ENCODE results near the gene LIN7B. TPM values are rescaled to one million over a fixed set of nuclear protein-coding genes. Genes with fewer than 3 reads are reported as not detected.
A peak's percentile ranks its signal among the peaks of the same experiment; 100 is the strongest.

Gene LIN7B
- total and polyA plus RNA-seq, 9 of the 15 experiments (the other 6 are each of a cell fraction or from before 2014, with no cell fraction given) = 0.89 to 15.7 (median 4.0) TPM

DNA sequence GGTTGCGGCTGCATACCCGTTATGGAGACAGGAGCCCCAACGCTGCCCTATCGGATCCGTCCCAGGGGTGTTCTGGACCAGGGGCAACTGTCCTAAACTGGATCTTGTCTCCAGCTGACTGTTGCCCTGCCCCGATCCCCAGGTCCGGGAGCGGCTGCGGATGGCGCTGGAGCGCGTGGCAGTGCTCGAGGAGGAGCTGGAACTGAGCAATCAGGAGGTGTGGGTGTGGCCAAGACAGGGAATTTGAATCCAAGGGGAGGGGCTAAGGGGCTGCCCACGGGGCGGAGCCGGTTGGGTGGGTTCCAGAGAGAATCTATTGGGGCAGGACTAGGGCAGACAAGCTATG is 15.0 kb downstream of the LIN7B start (continued):
- TF ChIP-seq GATA2 (CRISPR knock-in tag; IDR thresholded peaks at IDR 0.05) (no peak), NR1H2 (CRISPR knock-in tag; IDR thresholded peaks at IDR 0.05) (no peak), KDM5B (IDR thresholded peaks at IDR 0.05; ENCODE audit: insufficient replicate concordance, low read depth, low read length) (peak; percentile 72), SMARCA4 (IDR thresholded peaks at IDR 0.05) (no peak), TBP (optimal IDR thresholded peaks at IDR 0.05; ENCODE audit: low read depth, low read length) (peak; percentile 64), SP1 (CRISPR knock-in tag; IDR thresholded peaks at IDR 0.05) (peak; percentile 69; the same call in 1 of the 2 replicates), GABPB1 (CRISPR knock-in tag; IDR thresholded peaks at IDR 0.05) (no peak), NCOA1 (IDR thresholded peaks at IDR 0.05; ENCODE audit: low read depth) (no peak), SRSF1 (IDR thresholded peaks at IDR 0.05; ENCODE audit: low read depth, low read length) (no peak), XRCC5 (IDR thresholded peaks at IDR 0.05; ENCODE audit: low read depth, low read length) (0 out of 2 replicates have a peak, but pooled peaks have one; percentile 10), MYC (IDR thresholded peaks at IDR 0.05; ENCODE audit: low read depth, low read length) (peak; percentile 81), MYC (CRISPR knock-in tag; IDR thresholded peaks at IDR 0.05; ENCODE audit: borderline replicate concordance, low read depth) (no peak), CCNT2 (IDR thresholded peaks at IDR 0.05; ENCODE audit: borderline replicate concordance, extremely low read depth, insufficient read length, low read depth, low read length) (peak; percentile 25), MAZ (CRISPR knock-in tag; conservative IDR thresholded peaks at IDR 0.05 in 1 of 2, IDR thresholded peaks at IDR 0.05 in 1 of 2) (peak in 1 of 2 experiments; percentile 53; a peak in 1 of 4 replicates), TEAD1 (CRISPR knock-in tag; IDR thresholded peaks at IDR 0.05) (no peak), POLR2G (IDR thresholded peaks at IDR 0.05; ENCODE audit: low read depth, low read length) (peak; percentile 79), EP400 (IDR thresholded peaks at IDR 0.05) (peak; percentile 81), HMG20A (CRISPR knock-in tag; conservative IDR thresholded peaks at IDR 0.05) (no peak), ZNF124 (CRISPR knock-in tag; IDR thresholded peaks at IDR 0.05) (no peak), HDAC1 (IDR thresholded peaks at IDR 0.05) (peak in 1 of 2 experiments; percentile 71; a peak in 1 of 4 replicates)
- TF ChIP-seq, protein P1, sequence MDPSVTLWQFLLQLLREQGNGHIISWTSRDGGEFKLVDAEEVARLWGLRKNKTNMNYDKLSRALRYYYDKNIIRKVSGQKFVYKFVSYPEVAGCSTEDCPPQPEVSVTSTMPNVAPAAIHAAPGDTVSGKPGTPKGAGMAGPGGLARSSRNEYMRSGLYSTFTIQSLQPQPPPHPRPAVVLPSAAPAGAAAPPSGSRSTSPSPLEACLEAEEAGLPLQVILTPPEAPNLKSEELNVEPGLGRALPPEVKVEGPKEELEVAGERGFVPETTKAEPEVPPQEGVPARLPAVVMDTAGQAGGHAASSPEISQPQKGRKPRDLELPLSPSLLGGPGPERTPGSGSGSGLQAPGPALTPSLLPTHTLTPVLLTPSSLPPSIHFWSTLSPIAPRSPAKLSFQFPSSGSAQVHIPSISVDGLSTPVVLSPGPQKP (CRISPR knock-in tag; IDR thresholded peaks at IDR 0.05) = no peak
- TF ChIP-seq, protein P2, sequence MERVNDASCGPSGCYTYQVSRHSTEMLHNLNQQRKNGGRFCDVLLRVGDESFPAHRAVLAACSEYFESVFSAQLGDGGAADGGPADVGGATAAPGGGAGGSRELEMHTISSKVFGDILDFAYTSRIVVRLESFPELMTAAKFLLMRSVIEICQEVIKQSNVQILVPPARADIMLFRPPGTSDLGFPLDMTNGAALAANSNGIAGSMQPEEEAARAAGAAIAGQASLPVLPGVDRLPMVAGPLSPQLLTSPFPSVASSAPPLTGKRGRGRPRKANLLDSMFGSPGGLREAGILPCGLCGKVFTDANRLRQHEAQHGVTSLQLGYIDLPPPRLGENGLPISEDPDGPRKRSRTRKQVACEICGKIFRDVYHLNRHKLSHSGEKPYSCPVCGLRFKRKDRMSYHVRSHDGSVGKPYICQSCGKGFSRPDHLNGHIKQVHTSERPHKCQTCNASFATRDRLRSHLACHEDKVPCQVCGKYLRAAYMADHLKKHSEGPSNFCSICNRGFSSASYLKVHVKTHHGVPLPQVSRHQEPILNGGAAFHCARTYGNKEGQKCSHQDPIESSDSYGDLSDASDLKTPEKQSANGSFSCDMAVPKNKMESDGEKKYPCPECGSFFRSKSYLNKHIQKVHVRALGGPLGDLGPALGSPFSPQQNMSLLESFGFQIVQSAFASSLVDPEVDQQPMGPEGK (CRISPR knock-in tag; IDR thresholded peaks at IDR 0.05; ENCODE audit: borderline replicate concordance) = no peak
- TF ChIP-seq, protein P3, sequence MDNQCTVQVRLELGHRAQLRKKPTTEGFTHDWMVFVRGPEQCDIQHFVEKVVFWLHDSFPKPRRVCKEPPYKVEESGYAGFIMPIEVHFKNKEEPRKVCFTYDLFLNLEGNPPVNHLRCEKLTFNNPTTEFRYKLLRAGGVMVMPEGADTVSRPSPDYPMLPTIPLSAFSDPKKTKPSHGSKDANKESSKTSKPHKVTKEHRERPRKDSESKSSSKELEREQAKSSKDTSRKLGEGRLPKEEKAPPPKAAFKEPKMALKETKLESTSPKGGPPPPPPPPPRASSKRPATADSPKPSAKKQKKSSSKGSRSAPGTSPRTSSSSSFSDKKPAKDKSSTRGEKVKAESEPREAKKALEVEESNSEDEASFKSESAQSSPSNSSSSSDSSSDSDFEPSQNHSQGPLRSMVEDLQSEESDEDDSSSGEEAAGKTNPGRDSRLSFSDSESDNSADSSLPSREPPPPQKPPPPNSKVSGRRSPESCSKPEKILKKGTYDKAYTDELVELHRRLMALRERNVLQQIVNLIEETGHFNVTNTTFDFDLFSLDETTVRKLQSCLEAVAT (IDR thresholded peaks at IDR 0.05) = 0 out of 4 replicates have a peak, but pooled peaks of 1 of the 2 experiments have one; percentile 2
- TF ChIP-seq, protein P4, sequence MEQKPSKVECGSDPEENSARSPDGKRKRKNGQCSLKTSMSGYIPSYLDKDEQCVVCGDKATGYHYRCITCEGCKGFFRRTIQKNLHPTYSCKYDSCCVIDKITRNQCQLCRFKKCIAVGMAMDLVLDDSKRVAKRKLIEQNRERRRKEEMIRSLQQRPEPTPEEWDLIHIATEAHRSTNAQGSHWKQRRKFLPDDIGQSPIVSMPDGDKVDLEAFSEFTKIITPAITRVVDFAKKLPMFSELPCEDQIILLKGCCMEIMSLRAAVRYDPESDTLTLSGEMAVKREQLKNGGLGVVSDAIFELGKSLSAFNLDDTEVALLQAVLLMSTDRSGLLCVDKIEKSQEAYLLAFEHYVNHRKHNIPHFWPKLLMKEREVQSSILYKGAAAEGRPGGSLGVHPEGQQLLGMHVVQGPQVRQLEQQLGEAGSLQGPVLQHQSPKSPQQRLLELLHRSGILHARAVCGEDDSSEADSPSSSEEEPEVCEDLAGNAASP (IDR thresholded peaks at IDR 0.05) = no peak
